Measurements from ENCODE around the gene DENND4B.
"Not testable (repeated sequence)": the region's sequence is repeated elsewhere in the genome, so short reads cannot be mapped to it uniquely, and the experiment has no call there.

DENND4B gene

DNA sequence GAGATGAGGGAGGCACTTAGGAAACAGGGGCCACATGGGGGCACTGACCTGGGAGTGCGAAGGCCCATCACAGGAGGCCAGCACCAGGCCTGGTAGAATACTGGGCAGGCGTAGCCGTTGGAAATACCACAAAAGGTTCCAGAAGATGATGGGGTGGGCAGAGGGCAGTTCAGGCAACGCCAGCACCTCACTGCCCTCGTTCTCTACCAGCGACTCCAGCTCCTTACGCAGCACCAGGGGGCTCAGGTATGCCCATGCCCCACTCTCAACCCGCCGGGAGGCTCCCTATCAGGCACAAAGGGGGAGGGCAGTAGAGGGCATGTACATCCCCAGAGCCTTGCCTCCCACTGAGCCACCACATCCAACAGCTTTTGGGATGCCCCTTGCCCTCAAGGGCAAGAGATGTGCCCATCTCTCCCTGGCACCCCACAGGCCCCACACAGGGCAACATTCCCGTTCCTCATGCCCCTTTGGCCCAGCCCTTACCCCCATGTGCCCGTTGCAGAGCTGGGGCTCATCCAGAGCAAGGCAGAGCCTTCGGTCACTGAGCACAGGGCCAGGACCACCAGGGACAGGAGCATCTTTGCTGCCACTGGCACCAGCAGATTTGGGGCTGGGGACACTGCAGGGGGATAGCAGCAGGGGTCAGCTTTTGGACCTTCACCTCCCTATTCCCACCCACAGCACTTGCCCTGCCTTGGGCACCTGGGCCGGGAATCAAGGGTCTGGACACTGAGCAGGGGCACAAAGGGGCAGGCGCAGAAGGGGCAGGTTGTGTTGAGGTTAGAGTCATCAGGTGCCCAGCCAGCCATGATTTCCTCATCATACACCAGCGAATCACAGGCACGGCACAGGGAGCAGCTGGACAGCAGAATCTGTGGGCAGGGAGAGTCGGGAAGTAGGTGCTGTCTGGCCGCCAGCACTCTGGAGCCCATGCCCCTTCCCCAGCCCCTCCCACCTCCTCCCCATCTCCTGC, 14.1 kb downstream of the DENND4B start:
- in situ Hi-C loops (cut with HindIII; ENCODE audit: low pct_ligation_motif_present, low pct_unique_long_range_greater_than_20kb, low sequenced_read_pairs): no loop called here
- no peak for DNase-seq

DNA sequence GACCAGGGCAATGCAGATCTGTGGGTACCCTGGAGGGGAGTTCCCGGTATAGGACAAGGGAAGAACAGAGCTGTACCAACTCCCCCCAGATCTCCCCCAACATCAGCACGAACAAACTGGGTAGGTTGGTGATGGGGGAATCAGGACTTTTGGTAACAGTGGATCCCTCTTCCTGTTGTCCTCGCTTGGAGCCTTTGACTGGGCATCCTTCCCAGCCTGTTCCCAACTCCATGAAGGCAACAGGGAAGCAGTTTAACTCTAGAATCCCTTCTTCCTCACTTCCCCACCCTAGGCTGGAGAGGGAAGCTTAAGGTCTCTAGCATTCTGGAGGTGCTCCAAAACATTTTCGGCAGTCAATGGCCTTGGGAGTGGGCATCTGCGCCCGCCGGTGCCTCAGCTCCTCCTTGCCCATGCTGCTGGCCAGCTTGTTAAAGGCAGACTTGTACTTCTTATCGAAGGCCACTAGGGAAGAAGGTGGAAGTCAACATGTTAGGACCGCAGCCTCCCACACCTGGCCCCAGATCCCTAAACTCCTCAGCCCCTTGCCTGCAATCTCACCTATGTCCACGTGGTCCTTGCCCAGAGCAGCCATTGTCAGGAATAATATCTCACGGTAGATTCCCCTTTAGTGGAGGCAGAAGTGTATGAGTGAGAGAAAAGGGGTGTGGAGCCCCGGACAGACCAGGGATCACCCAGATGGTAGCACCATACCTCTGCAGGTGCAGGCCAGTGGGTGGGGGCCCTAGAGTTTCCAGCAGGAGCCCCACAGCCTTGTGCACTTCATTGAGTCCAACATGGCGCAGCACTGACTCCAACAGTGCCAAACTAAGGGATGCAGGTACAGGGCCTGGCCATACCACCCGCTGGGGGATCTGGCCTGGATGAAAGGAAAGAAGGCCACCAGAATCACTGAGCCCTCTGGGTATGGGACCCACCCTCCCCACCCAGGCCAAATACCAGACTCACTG, 16.3 kb downstream of the DENND4B start:
- in situ Hi-C loops (cut with HindIII; ENCODE audit: low pct_ligation_motif_present, low pct_unique_long_range_greater_than_20kb, low sequenced_read_pairs): no loop called here
- DNase-seq: no peak

DNA sequence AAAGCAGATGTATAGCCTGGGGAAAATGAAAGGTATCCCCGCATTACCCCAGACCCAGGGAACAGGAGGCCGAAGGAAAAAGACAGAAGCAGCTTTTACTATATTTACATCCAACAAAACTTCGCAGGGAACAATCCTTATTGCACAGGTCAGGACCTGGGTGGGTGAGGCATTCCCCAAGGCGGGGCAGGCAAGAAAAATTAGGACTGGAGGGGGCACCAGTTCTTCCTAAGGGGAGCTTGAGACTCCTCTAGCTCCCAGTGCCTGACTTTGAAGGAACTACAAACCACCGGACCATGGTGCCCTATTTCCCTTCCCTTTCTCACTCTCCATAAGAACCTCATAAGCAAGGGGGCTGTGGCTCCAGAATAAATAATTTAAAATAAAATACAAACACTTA, 17.1 kb downstream of the DENND4B start:
- in situ Hi-C loops (cut with HindIII; ENCODE audit: low pct_ligation_motif_present, low pct_unique_long_range_greater_than_20kb, low sequenced_read_pairs): no loop called here
- DNase-seq: no peak

DNA sequence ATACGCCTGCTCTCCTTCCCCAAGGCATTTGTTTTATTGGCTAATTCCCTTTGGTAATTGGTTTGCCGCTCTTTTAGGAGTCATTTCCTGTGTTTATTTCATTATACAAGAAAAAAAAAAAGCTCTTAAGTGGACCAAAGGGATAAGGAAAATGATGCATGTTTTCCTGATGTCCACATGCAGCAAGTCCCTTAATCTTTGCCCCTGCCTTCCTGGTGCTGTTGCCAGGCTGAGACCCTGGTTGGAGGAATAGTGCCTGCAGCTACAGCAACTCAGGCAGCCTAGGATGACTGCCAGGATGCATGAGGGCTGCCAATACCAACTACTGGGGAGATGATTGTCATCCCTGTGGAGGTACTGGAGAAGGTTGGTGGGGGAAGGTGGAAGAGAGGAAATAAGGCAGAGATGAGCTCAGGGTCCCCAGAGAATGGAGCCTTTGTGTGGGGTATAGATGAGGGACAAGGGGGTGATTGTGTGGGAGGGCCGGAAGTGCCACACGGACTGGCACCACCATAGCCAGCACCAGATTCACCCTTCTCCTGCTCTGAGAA, 17.7 kb downstream of the DENND4B start:
- DNase-seq: no peak
- in situ Hi-C loops (cut with HindIII; ENCODE audit: low pct_ligation_motif_present, low pct_unique_long_range_greater_than_20kb, low sequenced_read_pairs): no loop called here

DNA sequence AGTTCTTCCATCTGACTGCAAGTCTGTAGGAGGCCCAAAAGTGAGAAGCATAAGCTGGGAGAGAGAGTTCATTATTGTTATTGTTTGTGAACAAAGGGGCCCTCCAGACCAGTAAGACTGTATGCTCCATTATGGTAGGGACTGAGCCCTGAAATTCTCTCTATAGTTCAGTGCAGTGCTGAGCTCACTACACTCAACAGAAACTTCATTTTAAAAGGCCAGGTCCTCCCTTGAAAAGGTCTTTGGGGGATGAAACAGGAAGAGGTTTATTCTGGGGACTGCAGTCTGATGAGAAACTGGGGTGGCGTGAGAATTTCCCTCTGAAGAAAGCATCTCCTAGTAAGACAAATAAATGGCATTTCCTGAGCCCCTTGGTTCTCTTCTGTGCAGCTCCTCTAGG, 18.3 kb downstream of the DENND4B start:
- DNase-seq: no peak
- in situ Hi-C loops (cut with HindIII; ENCODE audit: low pct_ligation_motif_present, low pct_unique_long_range_greater_than_20kb, low sequenced_read_pairs): no loop called here

DNA sequence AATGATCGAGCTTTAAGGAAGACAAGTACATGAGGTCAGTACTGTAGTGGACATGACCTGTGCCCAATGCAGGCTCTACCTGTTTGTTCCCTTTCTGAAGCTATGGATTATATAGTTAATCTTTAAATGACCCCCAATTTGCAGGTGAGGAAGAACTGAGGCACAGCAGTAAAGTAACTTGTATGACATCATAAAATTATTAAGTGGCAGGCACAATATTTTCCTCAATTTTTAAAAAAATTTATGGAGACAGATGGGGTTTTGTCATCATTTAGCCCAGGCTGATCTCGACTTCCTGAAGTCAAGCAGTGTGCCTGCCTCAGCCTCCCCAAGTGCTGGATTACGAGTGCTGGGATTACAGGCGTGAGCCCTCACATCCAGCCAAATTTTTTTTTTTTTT, 20.1 kb downstream of the DENND4B start:
- in situ Hi-C loops (cut with HindIII; ENCODE audit: low pct_ligation_motif_present, low pct_unique_long_range_greater_than_20kb, low sequenced_read_pairs): no loop called here
- DNase-seq: no peak

DNA sequence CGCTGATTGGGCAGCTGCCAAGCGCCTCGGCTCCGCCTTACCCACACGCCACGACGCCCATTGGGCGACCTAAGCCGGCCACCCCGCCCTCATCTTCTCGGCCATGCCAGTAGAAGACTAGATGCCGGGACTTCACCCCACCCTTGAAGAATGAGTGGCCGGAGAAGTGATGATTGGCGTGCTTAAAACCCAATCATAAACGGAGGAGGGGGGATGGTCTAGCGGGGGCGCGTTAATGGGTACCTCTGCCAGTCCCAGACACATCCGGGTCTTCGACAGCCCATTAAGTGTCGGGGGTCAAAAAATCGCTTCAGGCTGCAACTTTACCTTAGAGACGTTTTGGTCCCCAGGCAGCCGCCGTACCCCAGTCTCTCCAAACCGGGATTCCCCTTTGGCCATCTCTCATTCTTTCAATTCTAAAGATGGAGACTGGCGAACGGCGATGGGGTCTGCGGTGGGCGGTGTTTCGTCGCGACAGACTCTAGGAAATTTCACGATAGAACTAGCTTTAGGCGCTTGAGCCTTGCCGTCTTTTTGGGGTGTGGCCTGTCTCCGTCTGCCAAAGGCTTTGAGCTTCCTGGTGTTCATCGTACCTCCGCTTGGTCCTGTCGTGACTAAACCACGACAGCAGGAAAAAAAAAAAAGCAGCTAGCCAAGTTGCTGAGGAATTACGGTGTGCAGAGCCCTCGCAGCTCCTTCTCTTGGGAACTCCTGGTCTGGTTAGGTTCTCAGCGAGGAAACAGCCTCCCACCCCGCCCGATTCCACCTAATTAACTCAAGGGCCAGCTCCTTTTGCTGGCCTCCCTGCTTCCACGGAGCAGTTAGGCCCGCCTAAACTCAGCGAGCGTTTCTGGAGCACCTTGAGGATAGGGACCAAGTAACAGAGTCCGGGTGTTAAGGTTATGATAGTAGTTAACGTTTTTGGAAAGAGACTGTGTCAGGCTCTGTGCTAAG, 23.3 kb downstream of the DENND4B start, which contains the start of gene GATAD2B:
GATAD2B (minus strand) TSS at position 1 of the 954 bp plus-strand sequence. CDS start 94,625 bp downstream, outside the sequence.
- peak; percentile 100 for DNase-seq
- in situ Hi-C loops (cut with HindIII; ENCODE audit: low pct_ligation_motif_present, low pct_unique_long_range_greater_than_20kb, low sequenced_read_pairs): no loop called here

DNA sequence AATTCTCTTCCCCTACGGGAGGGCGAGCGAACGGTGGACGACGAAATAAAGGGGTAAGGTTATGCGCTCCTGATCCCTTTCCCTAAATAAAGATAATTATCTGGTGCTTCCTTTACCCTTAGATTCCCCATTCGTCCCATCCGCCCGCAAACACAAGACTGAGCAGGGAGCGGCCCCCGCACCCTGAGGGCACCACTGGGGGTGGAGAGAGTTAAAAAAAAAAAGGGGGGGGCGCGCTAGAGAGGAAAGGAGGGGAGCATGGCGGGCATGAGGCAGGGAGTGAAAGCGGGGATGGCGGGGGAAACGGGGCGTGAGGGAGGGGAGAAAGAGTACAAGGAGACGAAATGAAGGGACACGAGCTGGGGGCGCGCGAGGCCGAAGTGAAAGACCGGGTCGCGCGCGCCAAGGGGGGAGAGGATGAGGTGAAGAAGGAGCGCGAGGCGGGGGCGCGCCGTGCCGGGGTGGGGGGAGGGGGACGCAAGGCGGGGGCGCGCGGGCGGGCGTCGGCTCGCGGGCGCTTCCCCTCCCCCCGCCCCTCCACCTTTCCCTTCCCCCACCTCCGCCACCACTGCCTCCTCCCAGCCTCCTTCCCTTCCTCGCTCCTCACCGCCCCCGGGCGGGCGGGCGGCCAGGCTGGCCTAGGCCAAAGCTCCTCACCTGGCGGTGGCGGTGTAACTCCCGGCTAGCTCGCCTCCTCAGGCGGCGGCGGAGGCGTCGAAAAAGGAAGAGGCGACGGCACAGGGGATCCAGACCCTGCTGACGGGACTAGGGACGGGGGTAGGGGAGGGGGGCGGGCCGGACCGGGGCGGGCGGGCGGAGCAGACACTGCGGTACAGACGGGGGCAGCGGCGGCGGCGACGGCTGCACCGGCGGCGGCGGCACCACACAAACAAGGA, 24.2 kb downstream of the DENND4B start:
- in situ Hi-C loops (cut with HindIII; ENCODE audit: low pct_ligation_motif_present, low pct_unique_long_range_greater_than_20kb, low sequenced_read_pairs): no loop called here

DNA sequence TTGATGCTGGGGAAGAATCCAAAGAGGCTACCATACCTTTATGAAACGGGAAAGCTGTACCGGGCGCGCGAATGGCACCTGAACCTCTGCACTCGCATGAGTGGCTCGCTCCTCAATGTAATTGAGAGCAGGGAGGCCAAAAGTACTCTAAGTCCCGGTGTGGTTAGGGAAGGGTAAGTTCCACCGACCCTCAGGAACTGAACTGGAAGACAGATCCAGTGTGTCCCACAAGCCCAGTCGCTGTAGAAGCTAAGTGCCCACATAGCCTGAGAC, 24.8 kb downstream of the DENND4B start:
- in situ Hi-C loops (cut with HindIII; ENCODE audit: low pct_ligation_motif_present, low pct_unique_long_range_greater_than_20kb, low sequenced_read_pairs): no loop called here
- peak; percentile 37 for DNase-seq

More for the DNA sequence above, 24.2 kb downstream of the DENND4B start:
- DNase-seq: peak; percentile 72

DNA sequence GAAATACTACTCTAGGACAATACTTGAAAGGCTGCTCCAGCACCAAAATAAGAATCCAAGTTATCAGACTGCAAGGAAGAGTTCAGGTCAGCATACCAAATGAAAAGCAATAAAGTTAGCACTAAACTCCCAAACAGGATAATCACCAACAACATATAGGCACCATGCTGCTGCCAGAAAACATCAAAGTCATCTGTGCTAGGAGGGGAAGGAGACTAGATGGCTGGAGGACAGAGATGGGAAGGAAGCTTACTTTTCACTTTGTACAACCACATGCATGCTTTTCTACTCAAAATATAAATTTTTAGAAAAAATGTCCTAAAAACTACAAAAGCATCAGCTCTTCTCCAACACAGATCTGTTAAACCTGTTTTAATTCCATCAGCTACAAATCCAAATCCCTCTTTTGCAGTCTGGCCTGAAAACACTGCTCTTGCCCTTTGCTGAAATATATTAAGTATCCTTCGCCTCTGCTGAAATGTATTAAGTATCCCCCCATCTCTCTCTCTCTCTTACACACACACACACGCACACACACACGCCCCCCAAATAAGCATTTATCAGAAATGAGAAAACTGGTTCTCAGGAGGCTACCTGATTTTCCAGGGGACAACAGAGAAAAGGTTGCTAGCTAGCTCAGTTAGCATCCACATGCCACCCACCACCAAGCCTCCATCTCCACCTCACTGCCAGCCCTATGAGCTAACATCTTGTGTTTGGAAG, 25.3 kb downstream of the DENND4B start:
- DNase-seq: no peak
- in situ Hi-C loops (cut with HindIII; ENCODE audit: low pct_ligation_motif_present, low pct_unique_long_range_greater_than_20kb, low sequenced_read_pairs): no loop called here

DNA sequence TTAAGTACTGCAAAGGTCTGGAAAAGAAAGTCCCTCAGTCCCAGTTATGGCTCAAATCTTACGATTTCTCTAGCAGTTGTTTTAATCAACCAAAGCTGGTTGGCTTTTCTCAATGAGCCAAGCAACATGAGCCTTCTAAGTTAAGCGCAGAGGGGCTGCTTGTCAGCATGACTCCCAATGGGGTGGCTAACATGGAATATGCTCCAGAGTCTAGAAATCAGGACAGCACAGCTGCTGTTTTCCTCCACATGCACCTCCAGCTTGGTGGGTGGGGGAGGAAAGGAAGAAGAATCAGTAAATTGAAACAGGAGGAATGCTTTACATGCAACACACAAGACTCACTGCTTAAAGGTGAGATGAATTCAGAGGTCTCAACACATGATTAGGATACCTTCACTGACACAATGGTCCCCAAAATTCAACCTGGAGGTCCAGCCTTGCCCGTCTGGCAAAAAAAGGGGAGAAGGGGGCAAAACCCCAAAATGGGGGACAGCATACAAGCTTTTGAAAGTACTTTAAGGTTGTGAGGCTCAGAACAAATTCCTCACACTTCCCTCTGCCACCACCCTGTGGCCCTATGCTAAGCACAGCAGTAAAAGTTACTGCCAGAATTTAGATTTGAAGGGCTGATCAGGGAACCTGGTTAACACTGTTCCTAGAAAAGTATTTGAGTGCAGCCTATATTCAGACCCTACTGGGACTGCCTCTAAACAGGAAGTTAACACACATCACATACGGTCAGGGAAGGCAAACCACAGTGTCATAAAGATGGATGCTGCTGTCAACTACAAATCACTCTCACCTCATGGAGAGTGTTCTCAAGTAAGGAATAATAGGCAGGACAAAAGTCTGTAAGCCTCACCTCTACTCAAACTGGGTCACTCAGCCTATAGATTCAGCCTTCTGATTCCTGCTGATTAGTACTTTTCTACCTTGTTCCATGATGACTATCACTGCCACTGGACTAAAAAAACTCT, 26.4 kb downstream of the DENND4B start:
- DNase-seq: peak; percentile 9
- in situ Hi-C loops (cut with HindIII; ENCODE audit: low pct_ligation_motif_present, low pct_unique_long_range_greater_than_20kb, low sequenced_read_pairs): no loop called here

DNA sequence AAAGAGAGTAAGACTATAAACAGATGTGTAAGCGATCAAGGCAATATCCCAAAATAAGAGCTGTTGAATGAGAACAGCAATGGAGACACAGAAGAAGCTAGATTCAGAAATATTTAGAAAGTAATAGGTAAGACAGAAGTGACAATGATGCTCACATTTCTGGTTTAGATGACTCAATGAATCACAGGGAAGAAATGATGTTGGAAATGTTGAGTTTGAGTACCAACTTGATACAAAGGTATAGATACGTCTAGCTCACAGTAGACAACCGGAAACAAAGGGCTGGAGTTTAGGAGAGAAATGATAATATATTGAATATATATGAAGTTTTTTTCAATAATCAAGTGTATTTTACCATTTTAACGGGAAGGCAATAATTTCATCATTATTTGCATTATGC, 30.2 kb downstream of the DENND4B start:
- in situ Hi-C loops (cut with HindIII; ENCODE audit: low pct_ligation_motif_present, low pct_unique_long_range_greater_than_20kb, low sequenced_read_pairs): no loop called here
- no peak for DNase-seq

DNA sequence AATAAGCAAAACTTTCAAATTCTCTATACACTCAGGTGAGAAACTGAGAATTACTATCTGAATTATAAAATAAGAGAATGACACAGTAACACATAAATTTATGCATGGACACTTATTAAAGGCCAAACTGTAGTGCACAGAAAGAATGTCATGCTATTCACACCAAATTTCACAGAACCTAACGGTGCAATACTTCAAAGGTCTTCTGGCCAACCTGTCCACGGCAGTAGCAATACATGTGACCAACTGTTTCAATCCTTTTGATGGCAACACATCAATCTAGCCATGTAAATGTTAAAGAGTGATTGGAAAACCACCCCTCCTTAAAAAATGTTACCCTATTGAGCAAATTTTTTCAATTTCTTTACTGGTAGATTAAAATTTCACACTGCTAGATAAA, 34.2 kb downstream of the DENND4B start:
- in situ Hi-C loops (cut with HindIII; ENCODE audit: low pct_ligation_motif_present, low pct_unique_long_range_greater_than_20kb, low sequenced_read_pairs): no loop called here
- DNase-seq: no peak

DNA sequence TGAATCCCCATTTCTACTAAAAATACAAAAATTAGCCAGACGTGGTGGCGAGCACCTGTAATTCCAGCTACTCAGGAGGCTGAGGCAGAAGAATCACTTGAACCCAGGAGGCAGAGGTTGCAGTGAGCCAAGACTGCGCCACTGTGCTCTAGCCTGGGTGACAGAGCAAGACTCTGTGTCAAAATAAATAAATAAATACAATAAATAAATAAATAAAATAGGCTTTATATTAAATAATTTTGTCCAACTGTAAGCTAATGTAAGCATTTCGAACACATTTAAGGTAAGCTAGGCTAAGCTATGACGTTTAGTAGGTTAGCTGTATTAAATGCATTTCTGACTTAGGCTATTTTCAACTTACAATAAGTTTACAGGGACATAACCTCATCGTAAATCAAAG, 36.0 kb downstream of the DENND4B start:
- in situ Hi-C loops (cut with HindIII; ENCODE audit: low pct_ligation_motif_present, low pct_unique_long_range_greater_than_20kb, low sequenced_read_pairs); DNase-seq: not testable (repeated sequence)

DNA sequence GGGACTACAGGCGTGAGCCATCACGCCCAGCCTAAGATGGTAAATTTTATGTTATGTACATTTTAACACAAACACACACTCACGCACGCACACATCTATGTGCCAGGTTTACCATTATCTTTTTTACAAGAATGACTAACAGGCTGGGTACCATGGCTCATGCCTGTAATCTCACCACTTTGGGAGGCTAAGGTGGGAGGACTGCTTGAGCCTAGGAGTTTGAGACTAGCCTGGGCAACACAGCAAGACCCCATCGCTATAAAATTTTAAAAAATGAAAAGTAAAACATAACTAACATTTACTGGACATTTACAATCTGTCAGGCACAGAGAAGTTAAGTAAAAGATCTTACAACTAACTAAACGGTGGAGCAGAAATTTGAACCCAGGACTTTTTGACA, 38.4 kb downstream of the DENND4B start:
- in situ Hi-C loops (cut with HindIII; ENCODE audit: low pct_ligation_motif_present, low pct_unique_long_range_greater_than_20kb, low sequenced_read_pairs): no loop called here
- no peak for DNase-seq

Data from ACHN (cell line).